SIG-M5 (cell line): Measurements from ENCODE around the gene LINC00305.

ENCODE experiments used
- DNase-seq: peaks from one replicate; lab custom pipeline; 2025; lab: John Stamatoyannopoulos, UW

Gene LINC00305

DNA sequence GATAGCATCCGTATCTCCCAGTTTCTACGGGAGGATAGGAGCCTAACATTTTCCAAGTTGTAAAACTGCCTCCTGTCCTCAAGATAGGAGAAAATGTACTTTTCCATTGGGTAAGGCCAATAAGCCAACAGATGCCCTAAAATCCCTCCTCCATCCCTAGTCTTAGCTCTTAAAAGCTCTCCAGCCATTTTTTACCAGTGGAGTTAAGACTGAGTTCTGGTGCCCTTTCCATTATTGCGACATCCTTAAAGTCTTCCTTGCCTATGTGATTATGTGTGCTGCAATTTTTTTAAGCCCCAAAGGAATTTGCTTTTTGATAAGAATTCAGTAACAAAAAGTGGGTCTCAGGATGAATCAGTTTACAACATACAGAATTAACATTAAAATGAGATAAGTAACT is 33.0 kb downstream of the LINC00305 start:
- no peak for DNase-seq

DNA sequence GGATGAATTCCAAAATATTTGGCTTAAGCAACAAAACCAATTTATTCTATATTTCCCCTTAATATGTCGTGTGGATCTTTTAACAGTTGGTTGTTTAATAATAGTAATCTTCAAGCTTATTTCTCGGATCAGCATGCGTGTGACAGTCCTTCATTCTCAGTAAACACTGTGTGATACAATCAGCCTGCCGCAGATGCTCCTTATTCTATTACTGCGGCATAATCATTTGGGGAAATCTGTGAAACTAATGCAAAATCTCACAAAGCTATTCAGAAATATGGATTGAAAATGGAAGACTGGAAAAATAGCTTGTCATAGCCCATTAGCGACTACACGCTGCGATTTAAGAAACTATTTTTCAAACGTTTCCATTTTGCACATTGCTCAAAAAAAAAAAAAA is 36.9 kb downstream of the LINC00305 start:
- DNase-seq, result no peak

DNA sequence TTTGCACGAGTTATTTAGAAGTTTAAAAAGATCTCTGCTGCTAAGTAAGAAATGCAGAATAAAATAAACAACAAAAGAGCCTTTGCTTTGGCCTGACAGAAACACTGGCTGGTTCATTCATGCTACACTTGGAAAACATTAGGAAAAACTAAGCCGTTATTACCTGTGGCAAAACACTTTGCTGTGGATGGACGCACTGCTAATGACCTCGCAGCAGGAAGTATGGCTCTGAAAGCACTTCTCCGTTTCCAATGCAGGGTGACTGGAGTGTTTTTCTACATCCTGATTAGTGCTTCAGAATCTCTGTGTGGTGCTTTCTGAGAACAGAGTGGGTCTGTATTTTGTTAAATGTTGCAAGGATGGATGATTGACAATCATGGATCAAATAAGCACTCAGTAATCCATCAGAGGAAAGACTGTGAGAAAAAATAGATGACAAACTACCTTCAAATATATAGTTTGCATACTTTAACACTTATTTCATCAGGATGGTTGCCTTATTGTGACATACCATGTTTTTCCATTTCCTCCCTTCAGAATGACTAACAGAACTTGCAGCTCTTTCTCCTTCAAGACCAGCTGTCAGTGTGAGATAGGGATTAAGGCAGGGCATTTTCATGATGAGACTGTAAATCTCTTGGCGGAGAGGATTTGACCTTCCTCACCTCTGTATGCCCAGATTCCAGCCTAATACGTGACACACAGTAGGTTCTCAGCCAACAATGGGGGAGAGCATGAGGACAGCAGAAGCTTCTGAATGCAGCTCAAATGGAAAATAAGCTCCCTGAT is 38.0 kb downstream of the LINC00305 start:
- DNase-seq, result no peak

DNA sequence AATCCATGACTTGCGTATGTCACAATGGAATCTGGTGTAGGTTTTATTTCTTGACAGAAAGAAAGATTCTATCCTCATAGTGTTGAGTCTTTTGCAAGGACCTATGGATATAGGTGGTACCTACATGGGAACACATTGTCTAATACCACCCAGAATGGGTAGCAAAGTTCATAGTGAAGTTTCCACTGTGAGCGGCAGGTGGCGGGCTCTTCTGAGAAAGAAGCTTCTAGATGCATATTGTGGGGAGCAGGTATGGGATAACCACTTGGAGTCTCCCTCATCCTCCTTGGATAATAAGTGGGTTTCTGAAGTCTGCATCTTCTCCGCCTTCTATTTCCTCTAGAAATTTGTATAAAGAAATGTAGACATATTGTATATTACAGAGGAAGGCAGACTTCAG is 44.9 kb downstream of the LINC00305 start:
- DNase-seq, result no peak

DNA sequence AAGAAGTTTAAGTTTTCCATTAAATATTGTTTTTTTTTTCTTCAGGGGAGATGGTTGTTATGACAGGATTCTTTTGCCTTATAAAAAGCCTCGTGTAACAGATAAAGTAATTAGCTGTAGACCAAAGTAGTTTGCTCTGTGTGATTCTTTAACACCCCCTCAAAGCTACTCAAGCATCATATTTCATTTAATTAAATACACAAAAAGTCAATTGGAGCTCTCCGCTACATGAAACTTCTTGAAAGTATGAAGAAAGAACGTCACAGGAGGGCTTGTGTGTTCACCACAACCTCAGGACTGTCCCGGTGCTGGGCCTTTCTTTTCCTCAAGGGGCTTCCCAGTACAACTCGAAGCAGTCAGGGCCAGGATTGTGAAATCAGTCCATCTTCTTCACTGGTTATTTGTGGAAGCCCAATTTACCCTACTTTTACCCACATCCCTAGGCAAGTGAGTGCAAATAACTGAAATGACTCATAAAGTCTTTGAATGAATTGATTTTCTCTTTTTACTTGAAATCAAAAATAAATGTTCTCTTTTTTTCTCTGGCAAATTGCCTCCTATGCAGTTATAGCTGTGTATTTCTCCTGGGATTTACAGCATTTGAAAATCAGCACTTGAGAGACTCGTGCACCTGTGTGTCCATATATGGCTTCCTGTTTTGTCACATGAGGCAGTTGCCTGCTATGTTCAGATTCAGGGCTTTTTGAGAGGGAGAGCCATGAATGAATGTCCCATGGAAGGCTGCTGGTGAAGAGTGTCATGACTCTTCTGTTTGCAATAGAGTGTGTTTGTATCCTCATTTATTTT is 48.6 kb downstream of the LINC00305 start:
- no peak for DNase-seq

DNA sequence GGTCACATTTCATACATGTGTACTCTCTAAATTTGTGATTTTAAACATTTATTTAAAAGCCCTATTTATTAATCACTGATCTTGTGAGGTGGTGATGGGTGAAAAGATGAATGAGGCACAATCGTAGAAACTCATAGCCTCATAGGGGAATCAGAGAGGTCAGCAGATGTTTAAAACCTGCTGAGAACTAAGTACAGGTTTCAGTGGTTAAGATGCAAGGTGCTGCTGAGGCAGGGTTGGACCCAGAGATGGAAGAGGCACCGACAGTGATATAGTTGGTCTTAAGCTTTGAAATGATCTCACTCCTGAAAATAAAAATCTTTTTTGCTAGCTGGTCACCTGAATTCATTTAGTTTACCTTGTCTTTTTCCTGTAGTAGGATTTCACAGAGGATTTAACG is 49.6 kb downstream of the LINC00305 start:
- no peak for DNase-seq

DNA sequence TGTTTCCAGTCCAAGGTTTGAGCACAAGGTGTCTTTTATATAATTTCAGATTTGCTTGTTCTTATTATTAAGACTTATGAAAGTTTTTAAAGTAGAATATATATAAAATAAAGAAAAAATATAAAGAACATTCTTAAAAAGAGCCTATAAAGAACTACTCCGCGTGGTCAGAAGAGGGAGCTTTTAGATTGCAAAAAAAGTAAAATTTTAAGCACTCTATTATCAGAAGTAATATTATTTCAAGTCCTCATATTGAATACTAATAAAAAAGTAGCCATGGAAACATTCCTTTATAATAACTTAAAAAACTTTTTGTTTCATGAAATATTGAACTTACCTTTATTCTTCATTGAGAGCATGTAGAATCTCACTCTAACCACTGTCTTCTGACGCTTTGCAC is 51.4 kb downstream of the LINC00305 start:
- no peak for DNase-seq

DNA sequence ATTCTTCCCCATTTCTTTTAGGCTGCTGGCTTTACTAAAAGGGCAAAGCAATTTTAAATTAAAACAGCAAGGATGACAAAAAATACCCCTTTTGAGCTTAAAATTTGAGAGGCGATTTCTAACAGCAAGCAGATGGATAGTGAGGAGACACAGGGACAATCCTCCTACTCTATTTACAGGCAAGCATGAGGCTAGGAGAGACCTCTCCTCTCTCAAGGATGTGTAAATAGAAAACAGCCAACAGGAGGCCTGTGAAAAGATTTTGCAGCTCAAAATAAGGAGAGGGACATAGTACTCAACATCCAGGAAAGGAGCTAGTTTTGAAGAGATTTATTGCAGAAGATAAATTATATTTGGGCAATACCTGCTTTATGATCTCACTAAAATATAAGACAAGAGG is 53.8 kb downstream of the LINC00305 start:
- no peak for DNase-seq

DNA sequence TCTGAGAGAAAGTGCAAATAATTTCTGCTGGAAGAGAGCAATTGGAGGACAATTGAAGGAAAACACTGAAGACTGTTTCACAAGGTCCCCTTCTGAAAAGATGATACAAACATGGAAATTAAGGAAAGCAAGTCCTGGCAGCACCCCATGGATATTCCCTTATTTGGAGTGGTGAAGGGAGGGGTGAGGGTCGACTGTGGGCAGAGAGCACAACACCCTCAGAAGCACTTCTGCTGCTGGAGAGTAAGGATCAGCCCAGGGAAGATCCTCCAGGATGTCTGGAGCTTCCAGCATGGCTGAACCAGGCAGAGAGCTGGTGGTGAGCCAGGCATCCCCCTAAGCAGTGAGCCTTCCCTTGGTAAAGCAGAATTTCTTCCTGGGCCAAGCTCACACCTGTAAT is 54.7 kb downstream of the LINC00305 start:
- no peak for DNase-seq

DNA sequence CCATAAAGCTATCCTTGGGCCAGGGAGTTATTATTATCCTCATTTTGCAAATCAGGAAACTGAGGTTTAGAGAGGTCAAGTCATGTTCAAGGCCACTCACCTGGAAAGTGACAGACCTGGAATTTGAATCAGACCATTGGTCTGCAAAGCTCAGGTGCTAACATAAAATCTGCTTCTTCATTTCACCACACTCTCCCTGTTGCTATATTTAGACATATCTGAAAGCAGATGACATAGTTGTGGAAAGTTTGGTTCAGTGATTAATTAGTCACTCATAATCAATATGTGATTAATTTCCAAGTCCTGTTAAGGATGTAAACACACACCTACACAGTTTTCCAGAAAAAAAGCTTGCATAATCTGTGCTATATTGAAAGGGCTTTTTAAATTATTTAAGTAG is 57.4 kb downstream of the LINC00305 start:
- DNase-seq, result no peak

DNA sequence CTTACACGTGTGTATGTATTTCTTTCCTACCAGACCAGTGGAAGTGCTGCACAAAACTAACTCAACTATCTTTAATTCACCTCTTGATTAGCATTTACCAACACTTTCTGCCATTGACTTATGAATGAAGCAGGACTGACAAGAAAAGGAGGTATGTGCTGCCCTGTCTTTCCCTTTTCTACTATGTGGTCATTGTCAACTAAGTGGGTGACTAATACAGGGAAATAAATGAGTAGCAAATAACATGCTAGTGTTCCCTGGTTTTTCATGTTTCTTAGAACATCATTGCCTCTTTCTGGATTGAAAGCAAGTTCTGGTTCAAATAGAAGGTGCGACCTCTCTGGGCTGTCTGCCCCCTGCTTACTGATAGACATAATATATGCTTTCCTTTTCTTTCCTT is 58.0 kb downstream of the LINC00305 start:
- DNase-seq, result no peak

DNA sequence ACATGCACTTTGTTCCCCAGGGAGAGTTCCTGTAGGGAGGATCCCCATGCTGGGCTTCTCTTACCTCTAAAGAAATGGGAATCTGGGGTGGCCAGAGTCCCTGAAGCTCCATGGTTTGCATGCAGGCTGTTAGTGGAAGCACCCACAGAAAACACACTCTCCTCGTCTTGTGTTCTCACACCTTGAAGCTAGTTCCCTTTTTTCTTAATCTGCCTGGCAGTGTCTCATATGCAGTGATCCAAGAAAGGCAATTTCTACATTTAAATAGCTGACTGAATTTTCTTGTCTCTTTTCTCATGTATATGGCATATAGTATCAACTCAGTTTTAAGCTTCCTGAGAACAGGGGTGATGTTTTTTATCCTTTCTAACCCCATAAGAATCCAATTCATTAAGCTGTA is 65.0 kb downstream of the LINC00305 start:
- no peak for DNase-seq

DNA sequence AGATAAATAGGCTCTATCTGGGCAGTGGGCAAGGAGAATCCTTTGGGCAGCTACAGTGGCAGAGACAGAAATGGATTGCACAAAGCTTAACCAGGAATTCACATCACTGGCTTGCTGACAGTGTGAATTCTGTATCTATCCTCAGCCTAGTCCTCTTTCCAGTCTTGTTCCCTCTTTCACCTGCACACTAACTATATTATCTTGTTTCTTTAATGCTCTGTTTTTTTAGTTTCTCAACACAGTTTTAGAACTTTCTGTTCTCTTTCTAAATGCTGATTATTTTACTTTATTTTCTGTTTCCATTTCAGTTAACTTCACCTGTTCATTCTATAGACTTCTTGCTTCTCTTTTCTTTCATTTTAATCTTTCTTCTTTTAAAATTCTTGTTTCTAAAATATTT is 66.4 kb downstream of the LINC00305 start:
- no peak for DNase-seq

DNA sequence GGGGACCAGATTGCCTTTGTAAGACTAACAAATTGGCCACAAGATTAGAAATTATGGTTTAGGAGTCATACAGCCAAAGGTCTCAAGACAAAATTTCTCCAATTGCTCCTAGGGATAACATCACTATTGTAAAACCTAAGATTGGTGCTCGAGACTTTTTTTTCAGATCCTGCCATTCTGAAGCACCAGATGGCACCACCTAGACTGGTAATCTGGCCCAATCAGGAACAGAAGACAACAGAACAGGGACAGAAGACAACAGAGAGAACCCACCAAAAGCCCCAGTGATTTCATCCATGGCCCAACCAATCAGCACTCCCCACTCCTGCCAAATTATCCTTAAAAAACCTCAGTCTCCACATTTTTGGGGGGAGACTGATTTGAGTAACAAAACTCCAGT is 66.8 kb downstream of the LINC00305 start:
- no peak for DNase-seq

DNA sequence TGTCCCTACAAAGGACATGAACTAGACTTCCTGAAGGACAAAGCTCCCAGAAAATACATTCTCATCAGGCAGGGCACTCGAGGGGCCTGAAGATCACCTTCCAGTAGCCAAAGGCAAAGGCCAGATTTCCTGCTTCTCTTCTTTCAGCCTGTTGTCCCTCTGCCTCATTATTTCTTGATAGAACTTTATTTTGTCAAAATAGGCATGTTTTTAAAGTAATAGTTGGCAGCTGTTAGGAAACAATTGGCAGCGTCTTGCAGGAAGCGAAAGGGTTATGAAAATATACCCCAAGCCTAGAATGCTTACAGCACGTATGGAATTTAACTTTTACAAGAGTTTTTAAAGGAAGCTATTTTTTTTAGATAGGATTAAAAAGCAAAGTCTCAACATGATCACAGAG is 74.9 kb downstream of the LINC00305 start:
- DNase-seq, result no peak

DNA sequence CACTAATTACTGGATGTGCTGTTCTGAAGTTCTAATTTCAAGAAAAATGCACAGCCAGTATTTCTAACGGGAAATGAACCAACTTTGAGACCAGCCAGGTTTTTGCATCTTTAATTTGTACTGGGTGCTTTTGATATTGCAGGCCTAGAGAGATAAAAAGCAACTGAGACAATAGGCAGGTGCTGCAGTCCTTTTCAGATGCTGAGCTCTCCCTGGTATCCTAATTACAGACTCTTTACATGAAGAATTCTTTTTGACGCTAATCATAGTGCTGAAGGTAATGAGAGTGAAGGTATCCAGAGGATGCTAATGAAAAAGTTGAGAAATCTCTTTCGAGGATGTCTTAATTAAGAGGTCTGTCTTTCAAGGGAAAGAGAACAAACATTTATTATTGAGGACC is 93.9 kb downstream of the LINC00305 start:
- no peak for DNase-seq

DNA sequence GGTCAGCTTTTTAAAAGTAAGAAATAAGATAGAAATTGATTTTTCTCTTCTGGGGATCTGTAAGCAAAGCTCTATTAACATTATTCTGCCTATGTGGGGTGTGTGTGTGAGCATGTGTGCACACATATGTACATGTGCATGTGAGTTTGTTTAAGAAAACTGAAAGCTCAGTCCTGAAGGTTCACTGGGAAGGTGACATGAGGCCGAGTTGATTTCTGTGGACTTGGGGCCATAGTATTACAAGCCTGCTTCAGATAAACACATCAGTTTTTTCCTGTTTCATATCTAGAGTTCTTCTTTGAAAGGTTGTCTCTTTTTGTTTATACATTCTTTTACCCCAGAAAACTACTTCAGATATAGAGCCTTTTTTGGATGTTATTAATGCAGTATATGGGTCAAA is 95.6 kb downstream of the LINC00305 start:
- no peak for DNase-seq

DNA sequence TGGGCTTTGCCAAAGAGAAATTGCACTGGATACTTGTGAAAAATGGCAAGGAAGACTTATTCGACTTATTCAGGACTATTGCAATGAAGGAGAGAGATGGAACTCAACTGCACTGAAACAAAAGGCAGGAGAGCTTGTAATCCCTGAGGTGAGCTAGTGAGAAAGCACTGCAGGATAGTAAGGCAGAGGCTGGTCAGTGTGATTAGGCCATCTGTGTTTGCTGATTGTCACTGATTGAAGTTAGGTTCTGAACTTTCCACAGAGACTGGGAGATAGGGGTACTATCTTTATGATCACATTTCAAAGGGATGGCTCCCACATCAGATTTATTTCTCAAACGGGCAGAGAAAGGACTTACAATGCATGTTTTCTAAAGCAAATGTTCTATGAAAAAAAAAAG is 96.1 kb downstream of the LINC00305 start:
- no peak for DNase-seq

DNA sequence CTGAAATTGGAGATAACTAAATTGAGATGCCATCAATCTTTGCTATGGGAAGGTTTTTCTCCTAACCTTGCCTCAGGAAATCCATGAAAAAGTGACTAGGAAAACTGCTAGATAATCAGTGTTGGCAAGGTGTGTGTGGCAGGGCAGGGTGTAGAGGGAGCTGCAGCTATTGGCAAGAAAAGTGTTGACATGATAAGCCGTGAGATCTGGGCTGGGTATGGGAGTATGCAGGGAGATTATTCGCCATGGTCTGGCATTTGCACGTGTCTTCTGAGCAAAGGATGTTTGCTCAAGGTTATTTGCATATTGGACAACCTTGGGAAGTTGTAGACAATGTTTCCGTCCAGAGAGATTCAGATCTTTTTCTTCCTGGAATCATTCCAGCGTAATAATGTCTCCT is 104.3 kb downstream of the LINC00305 start:
- no peak for DNase-seq

DNA sequence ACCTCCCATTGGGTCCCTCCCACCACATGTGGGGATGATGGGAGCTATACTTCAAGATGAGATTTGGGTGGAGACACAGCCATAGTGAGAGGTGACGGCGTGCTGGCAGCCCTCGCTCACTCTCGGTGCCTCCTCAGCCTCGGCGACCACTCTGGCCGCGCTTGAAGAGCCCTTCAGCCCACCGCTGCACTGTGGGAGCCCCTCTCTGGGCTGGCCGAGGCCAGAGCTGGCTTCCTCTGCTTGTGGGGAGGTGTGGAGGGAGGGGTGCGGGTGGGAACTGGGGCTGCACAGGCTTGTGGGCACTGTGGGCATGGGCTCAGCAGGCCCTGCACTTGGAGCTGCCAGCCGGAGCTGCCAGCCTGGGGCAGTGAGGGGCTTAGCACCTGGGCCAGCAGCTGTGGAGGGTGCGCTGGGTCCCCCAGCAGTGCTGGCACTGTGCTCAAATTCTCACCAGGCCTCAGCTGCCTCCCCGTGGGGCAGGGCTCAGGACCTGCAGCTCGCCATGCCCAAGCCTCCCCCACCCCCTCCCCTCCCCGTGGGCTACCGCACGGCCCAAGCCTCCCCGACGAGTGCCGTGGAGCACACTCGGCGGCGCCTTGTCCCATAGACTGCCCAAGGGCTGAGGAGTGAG is 106.0 kb downstream of the LINC00305 start:
- DNase-seq, result no peak

DNA sequence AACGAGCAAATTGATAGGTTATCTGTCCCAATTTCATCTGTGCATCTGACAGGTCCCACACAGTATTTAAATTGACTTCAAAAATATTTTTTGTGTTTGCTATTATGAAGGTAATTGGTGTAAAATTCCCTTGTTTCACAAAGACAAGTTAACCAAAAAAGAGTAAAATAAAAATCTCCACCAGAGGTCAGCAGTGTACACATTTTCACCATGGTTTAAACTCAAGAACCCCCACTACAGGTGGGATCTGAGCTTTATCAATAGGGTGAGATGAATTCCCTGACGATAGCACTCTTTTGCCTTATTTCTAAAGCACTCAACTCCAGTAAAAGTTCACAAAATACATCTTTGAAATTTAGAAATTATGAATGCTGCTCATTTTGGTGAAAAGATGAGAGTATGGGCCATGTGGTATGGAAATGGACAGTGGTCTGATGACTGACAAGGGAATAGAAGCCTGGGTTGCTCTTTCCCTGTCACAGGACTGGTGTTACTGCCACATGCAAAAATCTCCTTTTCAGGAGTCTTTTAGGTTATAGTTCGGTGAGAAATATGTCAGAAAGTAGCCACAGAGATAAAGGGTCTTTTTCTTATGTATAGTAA is 111.0 kb downstream of the LINC00305 start:
- no peak for DNase-seq

DNA sequence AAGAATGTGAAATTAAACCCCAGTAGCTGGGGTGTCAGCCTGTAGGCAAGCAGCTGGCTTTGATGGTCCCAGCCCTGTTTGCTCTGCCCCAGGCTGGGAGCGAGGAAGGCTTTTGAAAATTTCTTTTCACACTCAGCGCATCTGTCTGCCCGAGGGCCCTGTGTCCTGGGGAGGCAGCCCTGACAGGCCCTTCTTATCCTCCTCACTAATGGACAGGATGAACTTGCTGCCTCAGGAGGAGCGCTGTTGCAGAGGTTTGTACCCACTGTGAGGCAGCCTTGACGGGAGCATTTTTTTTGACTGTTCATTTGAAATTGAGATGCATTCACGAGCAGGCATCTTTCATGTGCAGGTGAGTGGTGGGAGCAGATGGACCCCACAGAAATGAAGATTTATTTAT is 116.6 kb downstream of the LINC00305 start:
- DNase-seq, result no peak

DNA sequence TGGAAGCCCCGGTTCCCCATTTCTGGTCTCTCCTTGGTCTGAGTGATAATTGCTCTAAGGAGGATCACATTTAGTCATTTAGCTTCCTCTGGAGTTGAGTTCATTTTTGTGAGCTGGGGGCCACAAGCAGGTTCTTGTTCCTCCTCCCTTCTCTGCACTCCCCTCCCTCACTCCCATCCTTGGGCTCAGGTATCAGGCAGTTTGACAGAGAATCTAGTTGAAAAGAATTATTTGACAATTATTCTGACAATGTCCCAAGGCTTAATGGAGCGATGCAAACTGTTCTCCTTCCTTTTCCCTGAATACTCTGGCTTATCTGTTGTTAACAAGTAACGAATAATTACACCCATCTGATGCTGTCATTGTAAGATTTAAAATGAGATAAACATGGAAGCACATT is 117.5 kb downstream of the LINC00305 start:
- DNase-seq, result no peak
